Caco-2 (cell line): Measurements from ENCODE around the gene PTPN13. TPM values are rescaled to one million over a fixed set of nuclear protein-coding genes. Genes with fewer than 3 reads are reported as not detected.

Experiments used
- BruUV-seq: library from RNA; stranded (reverse); fragments of 400-500 nt; replicated peaks from 2 replicates; lab custom pipeline; 2021; lab: Mats Ljungman, UMichigan
- CTCF ChIA-PET: fragments of 300-600 bp; sonication (Branson Sonifier 250); formaldehyde crosslinking; loops from one replicate; lab custom pipeline; 2022; ENCODE audit warnings: antibody characterized with exemption; lab: Charles Lee
- POLR2A ChIA-PET: fragments of 300-600 bp; sonication (Branson Sonifier 250); formaldehyde crosslinking; loops from one replicate; lab custom pipeline; 2022; ENCODE audit warnings: antibody characterized with exemption; lab: Charles Lee
- DNase-seq, 2 experiments: peaks; one replicate each; pipeline versions ENCODE4 v3.0.0 to v3.0.0-alpha.2; 2020 to 2022
- H3K27me3 ChIP-seq: replicated peaks from 2 replicates; pipeline ENCODE4 v1.6.0; 2011; ENCODE audit warnings: low read length; ENCODE audit not compliant: control insufficient read depth, insufficient read depth
- H3K36me3 ChIP-seq: 2 replicates; pipeline ENCODE4 v1.5.1; 2011; ENCODE audit warnings: low read length; ENCODE audit not compliant: control insufficient read depth, insufficient read depth
- H3K4me1 ChIP-seq: fragments of 250-450 bp; sonication (Bioruptor Pico); 2 replicates; pipeline ENCODE4 v1.5.1; 2020; ENCODE audit warnings: mild to moderate bottlenecking
- H3K4me3 ChIP-seq: 2 replicates; pipeline ENCODE4 v1.5.1; 2011; ENCODE audit warnings: low read depth, mild to moderate bottlenecking, control low read depth, low read length
- H3K9me3 ChIP-seq: fragments of 250-450 bp; sonication (Bioruptor Pico); 2 replicates; pipeline ENCODE4 v1.5.1; 2020; ENCODE audit warnings: mild to moderate bottlenecking, moderate library complexity
- H3K27ac Mint-ChIP-seq: one replicate; pipeline ENCODE4 v1.8.0; 2022; ENCODE audit warnings: mixed read lengths; ENCODE audit not compliant: unreplicated experiment
- H3K27me3 Mint-ChIP-seq: one replicate; pipeline ENCODE4 v1.8.0; 2022; ENCODE audit warnings: mixed read lengths; ENCODE audit not compliant: insufficient read depth, unreplicated experiment
- H3K36me3 Mint-ChIP-seq: one replicate; pipeline ENCODE4 v1.8.0; 2022; ENCODE audit warnings: mild to moderate bottlenecking, mixed read lengths; ENCODE audit not compliant: insufficient read depth, unreplicated experiment
- H3K4me1 Mint-ChIP-seq: one replicate; pipeline ENCODE4 v1.8.0; 2022; ENCODE audit warnings: low read depth, mixed read lengths; ENCODE audit not compliant: unreplicated experiment
- H3K4me3 Mint-ChIP-seq: one replicate; pipeline ENCODE4 v1.8.0; 2022; ENCODE audit warnings: mild to moderate bottlenecking, moderate library complexity, mixed read lengths; ENCODE audit not compliant: unreplicated experiment
- H3K9me3 Mint-ChIP-seq: one replicate; pipeline ENCODE4 v1.8.0; 2022; ENCODE audit warnings: mixed read lengths; ENCODE audit not compliant: unreplicated experiment
- CTCF ChIP-seq, 2 experiments: fragments of 200-600 bp in 1 of 2; IDR thresholded peaks; 1 replicate in 1 of 2; 2 replicates in 1 of 2; pipeline versions ENCODE4 v1.5.1 to v1.8.0; 2011 to 2022; ENCODE audit warnings: antibody characterized with exemption in 1 of 2, control low read depth in 1 of 2, inconsistent platforms in 1 of 2, low read depth in 1 of 2, low read length in 1 of 2, mild to moderate bottlenecking in 1 of 2, moderate library complexity in 1 of 2; ENCODE audit not compliant: insufficient read depth in 1 of 2, severe bottlenecking in 1 of 2, unreplicated experiment in 1 of 2
- intact Hi-C: fragments of 100-400 bp; cut with micrococcal nuclease; formaldehyde crosslinking; loops from one replicate; pipeline ENCODE4 v1.10.0; 2022; ENCODE audit not compliant: unreplicated experiment
- total RNA-seq: library from RNA; stranded (reverse); gene quantifications from 2 replicates; pipeline ENCODE4 v1.2.3, GENCODE V29; 2022

PTPN13 gene
- total RNA-seq, 1 experiment from 2014 or later: 12.1 TPM

GRCh38 chr4:86688026-86688425 lies 93.9 kb downstream of the PTPN13 start:
- Histone ChIP-seq H3K9me3 (no peaks in the 10 kb centered on the region), H3K36me3 (no peaks in the 10 kb centered on the region), H3K4me1 (no peaks in the 10 kb centered on the region), H3K4me3 (no peak overlapping the region), H3K27me3 (no peaks in the 10 kb centered on the region)
- BruUV-seq: no TSS peak
- no peak for DNase-seq
- Mint-ChIP-seq H3K4me1 (peaks cover 7% of the 10 kb centered on the region), H3K27me3 (no peaks in the 10 kb centered on the region), H3K4me3 (no peak overlapping the region), H3K9me3 (no peaks in the 10 kb centered on the region), H3K27ac (no peak overlapping the region), H3K36me3 (peaks cover 6% of the 10 kb centered on the region)
- POLR2A ChIA-PET: no interaction called here
- CTCF ChIA-PET: no interaction called here
- intact Hi-C loops: no loop called here
- no peak for TF ChIP-seq CTCF (IDR thresholded peaks at IDR 0.05; ENCODE audit: insufficient read depth in 1 of 2, low read depth in 1 of 2, low read length in 1 of 2, severe bottlenecking in 1 of 2, unreplicated experiment in 1 of 2)

GRCh38 chr4:86704601-86705000 lies 110.5 kb downstream of the PTPN13 start:
- Mint-ChIP-seq H3K36me3 (no peaks in the 10 kb centered on the region), H3K4me1 (no peaks in the 10 kb centered on the region), H3K27ac (no peak overlapping the region), H3K4me3 (no peak overlapping the region), H3K27me3 (no peaks in the 10 kb centered on the region), H3K9me3 (no peaks in the 10 kb centered on the region)
- no peak for DNase-seq
- TF ChIP-seq CTCF (IDR thresholded peaks at IDR 0.05; ENCODE audit: insufficient read depth in 1 of 2, low read depth in 1 of 2, low read length in 1 of 2, severe bottlenecking in 1 of 2, unreplicated experiment in 1 of 2): no peak
- intact Hi-C loops: no loop called here
- ChIA-PET CTCF (no interaction called here), POLR2A (no interaction called here)
- Histone ChIP-seq H3K36me3 (no peaks in the 10 kb centered on the region), H3K27me3 (no peaks in the 10 kb centered on the region), H3K9me3 (no peaks in the 10 kb centered on the region), H3K4me3 (no peak overlapping the region), H3K4me1 (no peaks in the 10 kb centered on the region)
- BruUV-seq: no TSS peak

GRCh38 chr4:86706923-86707597 lies 112.9 kb downstream of the PTPN13 start:
- intact Hi-C loops: no loop called here
- no peak for DNase-seq
- TF ChIP-seq CTCF (IDR thresholded peaks at IDR 0.05; ENCODE audit: insufficient read depth in 1 of 2, low read depth in 1 of 2, low read length in 1 of 2, severe bottlenecking in 1 of 2, unreplicated experiment in 1 of 2): no peak
- H3K9me3 Mint-ChIP-seq: no peaks in the 10 kb centered on the region
- no peak overlapping the region for H3K4me3 ChIP-seq
- no TSS peak for BruUV-seq
- H3K4me1 Mint-ChIP-seq: no peaks in the 10 kb centered on the region
- POLR2A ChIA-PET: no interaction called here
- no peaks in the 10 kb centered on the region for H3K27me3 ChIP-seq
- H3K4me1 ChIP-seq: no peaks in the 10 kb centered on the region
- CTCF ChIA-PET: no interaction called here
- H3K4me3 Mint-ChIP-seq: no peak overlapping the region
- H3K9me3 ChIP-seq: no peaks in the 10 kb centered on the region
- H3K36me3 ChIP-seq: no peaks in the 10 kb centered on the region
- H3K27me3 Mint-ChIP-seq: no peaks in the 10 kb centered on the region
- H3K36me3 Mint-ChIP-seq: no peaks in the 10 kb centered on the region
- no peak overlapping the region for H3K27ac Mint-ChIP-seq
